NCI-H1105 (cell line): ENCODE results near the gene BTG1.
"Not testable (repeated sequence)": the region's sequence is repeated elsewhere in the genome, so short reads cannot be mapped to it uniquely, and the experiment has no call there.

ENCODE experiments used
- DNase-seq: peaks from one replicate; lab custom pipeline; 2025; lab: John Stamatoyannopoulos, UW

Gene BTG1

DNA sequence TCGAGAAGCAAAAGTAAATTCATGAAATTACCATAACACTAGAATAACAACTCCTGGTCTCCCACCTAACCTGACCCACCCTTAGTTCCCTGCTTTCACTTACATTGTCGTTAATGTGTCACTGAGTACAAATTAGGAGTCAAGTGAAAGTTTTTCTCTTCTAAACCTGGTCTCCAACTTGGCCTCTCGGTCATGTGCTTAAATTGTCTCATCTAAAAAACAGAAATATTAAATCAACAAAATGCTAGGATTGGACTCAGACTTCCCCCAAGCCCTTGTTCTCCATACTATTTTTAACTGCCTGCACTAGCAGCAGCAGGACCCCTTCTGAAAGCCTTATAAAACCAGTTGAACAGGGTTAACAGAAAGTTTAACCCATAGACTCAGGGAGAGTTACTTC lies 1.8 kb upstream of the BTG1 start:
- DNase-seq = no peak

DNA sequence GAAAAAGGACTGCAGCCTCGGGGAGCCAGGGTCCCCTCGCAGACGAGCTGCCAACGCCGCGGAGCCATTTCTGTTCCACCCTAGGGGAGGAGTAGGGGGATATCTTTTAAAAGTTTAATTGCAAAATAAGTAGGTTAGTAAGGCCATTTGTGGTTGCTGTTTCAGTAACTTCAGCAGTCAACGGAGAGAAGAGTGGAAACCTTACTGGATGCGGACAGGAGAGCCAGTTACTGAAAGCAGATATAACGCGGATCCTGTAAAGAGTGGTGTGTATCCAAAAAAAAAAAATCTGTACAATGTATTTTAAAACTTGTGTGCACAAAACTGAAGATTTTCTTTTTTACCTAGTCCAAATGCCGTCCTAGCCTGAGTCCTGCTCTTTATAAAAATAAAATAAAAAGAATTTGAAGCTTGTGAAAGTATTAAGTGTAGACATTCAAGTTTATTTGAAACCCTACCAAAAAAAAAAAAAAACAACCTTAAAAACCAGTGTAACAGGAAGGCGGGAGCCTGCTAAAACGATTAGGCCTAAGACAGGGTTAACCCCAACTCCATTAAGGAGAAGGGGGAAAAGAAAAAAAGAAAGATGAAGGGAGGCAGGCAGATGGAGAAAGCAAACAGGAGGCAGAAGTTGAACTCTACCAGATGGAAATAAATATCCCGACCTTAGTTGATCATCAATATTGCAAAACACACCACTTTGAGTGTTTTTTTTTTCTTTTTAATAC lies 1.0 kb upstream of the BTG1 start:
- no peak for DNase-seq

DNA sequence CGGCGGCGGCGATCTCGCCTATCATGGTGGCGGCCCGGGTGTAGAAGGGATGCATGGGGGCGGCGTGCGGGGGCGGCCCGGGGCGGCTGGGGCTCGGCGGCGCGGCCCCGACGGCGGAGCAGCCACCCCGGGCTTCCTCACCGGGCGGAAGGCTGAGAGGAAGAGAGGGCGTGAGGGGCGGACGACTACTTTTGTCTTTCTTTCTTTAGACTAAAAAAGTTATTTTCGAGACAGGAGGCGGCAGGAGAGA lies 240 bp downstream of the BTG1 start:
- DNase-seq = no peak

DNA sequence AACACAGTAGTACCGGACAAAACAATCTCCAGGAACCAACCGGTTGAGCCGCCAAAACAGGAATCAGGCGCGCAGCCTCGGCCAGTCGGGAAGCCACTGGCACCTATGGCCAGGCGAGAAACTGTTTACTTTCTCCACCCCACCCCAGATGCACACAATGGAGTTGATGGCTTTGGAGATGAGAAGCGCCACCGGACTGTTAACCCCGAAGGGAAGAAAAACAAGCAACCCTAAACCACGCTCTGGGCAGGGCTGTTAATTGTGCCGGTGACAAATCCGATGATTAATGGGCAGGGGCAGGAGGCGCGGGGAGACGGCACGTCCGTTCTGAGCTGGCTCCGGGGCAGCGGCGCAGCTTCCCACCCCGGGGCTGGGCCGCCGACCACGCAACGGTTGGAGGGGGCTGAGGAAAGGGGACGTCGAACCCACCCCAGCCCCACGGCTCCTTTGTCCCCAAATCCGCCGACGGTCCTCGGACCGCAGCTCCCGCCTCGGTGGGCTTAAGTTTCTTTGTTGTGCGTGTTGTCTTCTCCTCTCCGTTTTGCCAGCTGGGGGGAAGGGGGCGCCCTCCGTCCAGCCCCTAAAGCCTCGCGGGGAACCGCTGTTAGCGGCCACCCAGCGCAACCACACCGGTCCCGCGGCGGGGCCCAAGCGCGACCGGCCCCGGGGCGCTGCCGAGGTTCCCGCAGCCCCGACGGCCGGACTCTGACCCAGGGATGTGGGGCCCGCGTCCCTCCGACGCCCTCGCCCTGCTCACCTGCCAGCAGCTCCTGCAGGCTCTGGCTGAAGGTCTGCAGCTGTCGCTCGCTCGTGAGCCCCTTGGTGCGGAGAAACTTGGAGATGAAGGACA lies 790 bp downstream of the BTG1 start:
- peak; percentile 66 for DNase-seq

DNA sequence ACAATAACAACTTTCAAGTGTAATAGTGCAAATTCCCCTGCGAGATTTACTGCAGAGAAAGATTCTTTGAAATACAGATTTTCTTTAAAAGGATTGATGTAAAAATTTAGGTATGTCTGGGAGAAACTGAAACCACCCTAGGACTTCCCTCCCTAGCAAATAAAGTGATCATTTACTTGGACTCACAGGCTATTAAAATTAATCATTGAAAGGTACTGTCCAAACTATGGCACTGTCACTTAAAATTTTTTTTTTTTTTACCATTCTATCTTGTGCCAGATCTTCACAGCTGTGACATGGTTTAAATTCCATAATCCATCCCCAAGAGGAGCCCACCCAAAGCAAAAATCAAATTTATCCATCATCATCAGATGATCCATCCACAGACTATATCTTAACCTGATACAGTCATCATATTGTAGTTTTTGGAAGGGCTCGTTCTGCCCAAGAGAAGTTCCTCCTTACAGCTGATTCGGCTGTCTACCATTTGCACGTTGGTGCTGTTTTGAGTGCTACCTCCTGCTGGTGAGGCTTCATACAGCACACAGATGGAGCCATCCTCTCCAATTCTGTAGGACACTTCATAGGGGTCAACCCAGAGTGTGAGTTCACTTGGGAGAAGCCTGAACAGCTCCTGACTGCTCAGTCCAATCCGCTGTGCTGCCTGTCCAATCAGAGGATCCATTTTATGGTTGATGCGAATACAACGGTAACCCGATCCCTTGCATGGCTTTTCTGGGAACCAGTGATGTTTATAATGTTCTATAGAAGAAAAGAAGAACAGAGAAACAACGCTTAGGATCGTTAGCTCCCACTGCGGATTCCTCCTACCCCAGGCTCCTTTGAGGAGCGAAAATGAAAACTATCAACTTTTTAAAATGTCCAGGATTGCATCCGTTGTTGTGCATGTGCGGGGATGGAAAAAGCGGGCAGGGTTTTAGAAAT lies 1.7 kb downstream of the BTG1 start:
- peak; percentile 88 for DNase-seq

DNA sequence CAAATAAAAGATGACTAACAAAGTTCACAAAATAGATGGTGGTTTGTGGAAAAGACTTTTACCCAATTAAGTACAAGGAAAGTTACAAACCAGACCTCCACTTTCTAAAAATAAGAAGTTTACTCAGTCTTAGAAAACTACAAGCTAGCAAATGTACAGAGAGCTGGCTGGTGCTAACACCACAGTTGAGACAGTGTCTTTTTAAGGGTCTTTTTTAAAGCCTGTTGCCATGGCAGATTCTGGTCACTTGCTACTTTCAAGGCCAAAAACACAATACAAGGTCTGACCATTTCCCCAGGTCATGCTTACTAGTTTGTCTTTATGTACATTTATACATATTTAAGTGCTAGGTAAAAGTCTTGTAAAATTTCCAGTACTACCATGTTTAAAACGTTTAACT lies 2.4 kb downstream of the BTG1 start:
- no peak for DNase-seq

DNA sequence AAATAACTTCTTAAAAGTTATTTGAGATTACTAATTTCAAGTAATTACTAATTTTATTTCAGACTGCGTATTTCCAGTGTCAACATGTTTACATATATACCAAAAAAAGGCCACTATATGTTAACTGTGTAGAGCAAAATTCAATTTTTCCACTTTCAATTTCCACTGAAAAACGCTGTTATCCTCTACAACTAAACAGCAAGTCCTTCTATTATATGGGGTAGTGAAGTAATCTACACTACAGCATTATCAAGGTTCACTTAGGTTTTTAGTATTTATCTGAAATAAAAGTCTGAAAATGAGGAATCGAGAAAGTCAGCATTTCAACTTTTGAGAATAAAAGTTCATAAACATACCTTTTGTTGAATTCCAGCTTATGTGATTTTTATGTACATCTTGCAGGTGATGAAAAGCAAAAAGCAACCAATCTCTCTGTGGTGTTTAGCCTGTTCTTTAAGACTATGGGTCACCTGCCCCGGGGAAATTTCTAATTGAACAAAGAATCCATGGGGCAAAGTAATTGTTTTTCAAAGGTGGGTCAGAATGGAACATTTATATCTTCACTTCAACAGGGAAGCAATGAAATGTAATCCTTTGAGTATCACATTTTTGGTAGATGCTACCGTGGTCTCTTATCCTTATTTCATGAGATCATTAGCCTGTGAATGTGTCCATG lies 3.3 kb downstream of the BTG1 start:
- DNase-seq = no peak

DNA sequence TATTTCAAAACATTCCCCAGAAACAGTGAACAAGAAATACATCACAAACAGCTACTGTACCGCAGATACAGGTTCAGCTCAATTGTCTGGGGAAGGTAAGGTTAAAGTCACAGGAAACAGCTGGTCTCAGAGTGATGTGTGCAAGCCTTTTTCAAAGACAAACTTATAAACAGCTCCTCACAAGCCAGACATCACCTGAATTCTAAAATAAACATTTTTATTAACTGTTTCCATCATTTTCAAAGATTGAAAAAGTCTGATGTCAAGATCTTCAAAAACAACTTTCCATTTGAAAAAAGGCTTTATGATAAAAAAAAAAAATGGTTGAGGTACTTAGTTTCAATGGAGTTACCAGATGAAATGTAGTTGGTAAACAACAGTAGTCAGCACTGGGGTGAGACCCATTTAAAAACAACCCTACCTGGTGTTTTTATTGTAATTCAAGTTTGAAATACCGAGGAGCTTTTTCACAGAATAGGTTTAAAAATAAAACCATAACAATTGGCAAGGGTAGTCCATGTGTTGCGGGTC lies 4.0 kb downstream of the BTG1 start:
- no peak for DNase-seq

DNA sequence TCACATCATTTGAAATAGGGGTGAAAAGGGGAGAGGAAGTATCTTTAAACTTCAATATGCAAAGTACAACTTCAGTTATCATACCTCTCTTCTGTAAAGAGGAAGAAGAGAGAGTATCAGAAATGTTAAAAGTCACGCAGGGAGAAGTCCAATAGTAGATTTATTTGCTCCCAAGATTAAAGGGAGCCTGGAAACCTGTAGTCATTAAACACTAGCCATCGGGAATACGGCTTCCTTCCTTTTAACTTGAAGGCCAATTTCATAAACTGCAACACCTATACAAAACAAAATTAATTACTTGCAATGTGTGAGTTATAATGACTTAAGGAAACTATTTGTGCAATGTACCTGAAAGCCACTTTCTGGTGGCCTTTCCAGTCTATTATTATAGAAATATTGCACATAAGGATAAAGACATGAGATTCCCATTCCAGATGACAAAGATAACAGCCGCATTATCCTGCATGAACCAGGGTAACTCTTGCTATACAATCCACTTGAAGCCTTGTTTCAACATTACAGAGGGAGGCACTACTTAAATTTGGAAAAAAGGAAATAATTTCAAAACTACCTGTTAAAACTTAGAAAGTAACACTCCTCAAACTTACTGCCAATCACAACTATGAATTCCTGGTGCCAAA lies 4.6 kb downstream of the BTG1 start:
- DNase-seq = no peak

DNA sequence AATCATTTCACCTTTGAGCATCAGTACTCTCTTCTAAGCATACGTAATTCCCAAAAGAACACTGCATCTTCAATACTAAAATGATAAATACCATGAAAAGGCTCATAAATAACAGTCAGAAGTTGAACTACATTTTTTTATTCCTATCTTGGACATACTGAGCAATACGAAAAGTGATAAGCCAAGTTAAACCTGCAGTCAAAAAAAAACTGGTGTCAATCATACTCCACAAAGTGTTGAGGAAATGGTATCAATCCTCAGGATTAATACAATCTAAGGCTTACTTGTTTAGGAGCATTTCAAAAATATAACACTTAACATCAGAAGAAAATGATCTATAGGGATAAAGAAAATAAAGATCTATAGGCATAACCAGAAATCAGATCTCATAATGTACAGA lies 5.5 kb downstream of the BTG1 start:
- no peak for DNase-seq

GRCh38 chr12:92139634-92140150 lies 6.0 kb downstream of the BTG1 start:
- no peak for DNase-seq

DNA sequence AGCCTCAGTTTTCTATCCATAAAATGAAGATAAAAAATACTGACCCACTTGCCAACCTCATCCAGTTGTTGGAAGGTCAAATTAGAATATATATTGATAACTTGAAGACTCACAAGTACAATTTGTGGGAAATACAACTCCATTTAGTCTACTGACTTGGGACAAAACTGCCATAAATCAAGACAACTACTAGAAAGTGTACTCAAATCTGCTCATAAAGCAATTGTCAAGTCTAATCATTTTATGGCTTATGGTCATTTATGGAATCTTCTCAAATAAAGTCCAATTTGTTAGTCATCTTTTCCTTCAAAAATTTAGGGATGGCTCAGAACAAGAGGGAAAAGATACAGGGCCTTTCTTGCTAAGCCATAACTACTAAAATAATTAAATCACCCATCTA lies 7.0 kb downstream of the BTG1 start:
- DNase-seq = no peak

GRCh38 chr12:92138144-92138543 lies 7.5 kb downstream of the BTG1 start:
- no peak for DNase-seq

- no peak for DNase-seq
Observed at GRCh38 chr12:92136965-92137721, 8.5 kb downstream of the BTG1 start.

DNA sequence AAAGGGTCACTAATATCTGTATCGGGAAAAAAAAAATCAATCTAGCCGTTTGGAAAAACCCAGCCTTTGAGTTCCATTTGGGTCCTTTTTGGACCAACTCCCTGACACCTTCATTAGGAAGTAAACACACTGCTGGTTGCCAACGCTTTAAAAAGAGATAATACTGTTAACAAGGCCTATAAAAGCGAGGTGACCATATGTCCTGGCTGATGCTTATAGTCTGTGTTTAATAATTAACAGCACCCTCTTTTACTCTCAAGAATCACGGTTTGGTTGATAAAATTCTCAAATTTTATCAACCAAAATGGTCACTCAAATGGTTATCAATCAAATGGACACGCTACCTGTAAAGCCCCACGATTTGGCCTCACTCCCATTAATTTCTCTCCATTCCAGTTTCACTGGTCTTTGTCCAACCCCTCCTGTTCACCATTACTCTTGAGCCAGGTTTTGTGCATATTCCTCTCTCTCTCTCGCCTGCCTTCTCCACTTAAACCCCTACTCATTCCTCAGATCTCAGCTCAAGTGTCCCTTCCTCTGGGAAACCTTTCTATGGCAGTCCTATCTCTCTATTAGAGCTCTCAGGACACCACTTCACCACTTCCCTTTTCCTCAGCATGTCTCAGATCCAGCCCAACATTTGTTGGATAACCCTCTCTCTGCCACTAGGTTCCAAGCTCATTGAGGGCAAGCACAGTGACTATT lies 9.5 kb downstream of the BTG1 start:
- no peak for DNase-seq

- not testable (repeated sequence) for DNase-seq
Observed at GRCh38 chr12:92135541-92135940, 10.1 kb downstream of the BTG1 start.

DNA sequence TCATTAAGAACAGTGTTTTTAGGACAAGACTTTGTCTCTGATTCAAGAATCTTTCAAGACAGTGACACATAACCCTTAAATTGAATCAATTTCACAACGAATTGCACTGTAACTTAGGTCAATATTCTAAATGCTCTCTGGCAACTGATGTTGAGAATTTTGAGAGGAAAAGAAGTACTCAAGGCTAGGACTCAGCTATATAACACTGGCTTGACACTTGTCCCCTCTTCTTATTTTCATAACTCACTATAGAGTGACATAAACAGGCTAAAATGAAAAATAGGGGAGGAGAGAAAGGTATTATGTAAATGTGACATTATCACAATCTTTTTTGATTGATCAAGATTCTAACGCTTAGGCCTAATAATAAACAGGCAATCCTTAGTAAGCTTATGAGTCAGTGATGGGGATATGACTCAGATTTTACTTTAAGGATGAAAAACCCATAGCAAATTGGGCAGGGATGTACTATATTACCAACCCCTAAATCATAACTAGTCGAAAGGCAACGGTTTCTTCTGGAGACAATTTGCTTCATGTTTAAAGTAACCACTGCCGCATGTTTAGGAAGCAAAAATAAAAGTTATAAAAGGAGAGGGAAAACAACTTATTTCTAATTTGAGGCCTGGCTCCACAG lies 10.9 kb downstream of the BTG1 start:
- no peak for DNase-seq

- no peak for DNase-seq
Observed at GRCh38 chr12:92133795-92134637, 11.6 kb downstream of the BTG1 start.
